GM21360 (cell line): Measurements from ENCODE around the gene DISP2.

Source experiments
- ATAC-seq: cut with Tn5 transposase; IDR thresholded peaks from one replicate; pipeline ENCODE4 v1.9.1; 2021; ENCODE audit warnings: mild to moderate bottlenecking, moderate library complexity; ENCODE audit not compliant: unreplicated experiment

Gene DISP2

DNA sequence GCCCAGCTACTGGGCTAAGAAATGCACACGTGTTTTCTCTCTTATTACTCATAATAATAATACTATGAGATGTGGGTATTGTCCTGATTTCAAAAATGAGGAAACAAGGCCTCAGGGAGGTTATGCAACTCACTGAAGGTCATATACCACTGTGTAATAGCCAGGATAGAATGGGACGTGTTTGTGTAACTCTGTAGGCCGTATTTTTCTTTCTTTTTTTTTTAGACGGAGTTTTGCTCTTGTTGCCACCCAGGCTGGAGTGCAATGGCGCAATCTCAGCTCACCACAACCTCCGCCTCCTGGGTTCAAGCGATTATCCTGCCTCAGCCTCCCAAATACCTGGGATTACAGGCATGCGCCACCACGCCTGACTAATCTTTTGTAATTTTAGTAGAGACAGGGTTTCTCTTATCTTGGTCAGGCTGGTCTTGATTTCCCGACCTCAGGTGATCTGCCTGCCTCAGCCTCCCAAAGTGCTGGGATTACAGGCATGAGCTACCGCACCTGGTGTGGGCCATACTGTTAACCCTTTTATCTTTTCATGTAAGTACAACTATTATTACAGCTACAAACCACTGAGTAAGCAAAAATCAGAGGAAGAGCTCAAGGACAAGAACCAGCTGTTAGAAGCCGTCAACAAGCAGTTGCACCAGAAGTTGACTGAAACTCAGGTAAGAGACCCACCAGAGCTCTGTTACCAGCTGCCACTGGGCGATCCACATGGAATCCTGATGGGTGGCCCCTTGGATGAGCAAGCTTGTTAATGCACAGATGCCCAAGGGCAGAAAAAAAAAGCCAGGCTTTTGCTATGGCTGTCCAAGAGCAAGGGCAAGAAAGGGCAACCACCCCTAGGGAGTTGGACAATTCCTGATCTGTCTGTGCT lies 31.2 kb downstream of the DISP2 start:
- ATAC-seq, result no peak

DNA sequence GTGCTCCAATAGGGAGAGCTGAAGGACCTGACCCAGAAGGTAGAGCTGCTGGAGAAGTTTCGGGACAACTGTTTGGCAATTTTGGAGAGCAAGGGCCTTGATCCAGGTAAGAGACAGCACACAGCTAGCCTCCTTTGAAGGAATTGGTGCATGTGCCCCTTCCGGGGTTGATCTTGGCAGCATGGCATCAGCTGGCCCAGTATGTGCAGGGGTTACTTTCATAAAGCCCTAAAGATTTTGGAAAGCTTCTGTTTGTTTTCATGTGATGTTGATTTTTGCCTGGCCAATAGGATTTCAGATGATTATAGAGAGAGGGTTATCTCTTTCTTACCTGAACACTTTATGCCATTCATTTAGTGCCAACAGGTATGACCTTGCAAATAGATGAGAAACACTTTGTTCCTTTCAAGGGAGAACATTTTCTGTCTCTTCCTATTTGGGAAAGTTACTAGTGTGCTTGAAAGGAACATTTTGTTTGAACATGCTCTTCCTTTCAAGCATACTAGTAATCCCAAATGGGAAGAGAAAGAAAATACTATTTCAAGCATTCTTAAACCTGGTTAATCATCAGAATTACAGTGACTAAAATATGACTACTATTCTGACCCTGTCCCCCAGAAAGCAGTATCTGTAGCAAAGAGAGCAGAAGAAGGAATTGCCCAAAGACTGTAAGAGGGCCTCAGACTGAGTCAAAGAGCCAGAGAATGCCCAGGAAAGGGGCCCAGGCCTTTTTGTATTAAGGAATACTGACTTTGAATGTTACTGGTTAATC lies 32.0 kb downstream of the DISP2 start:
- no peak for ATAC-seq

DNA sequence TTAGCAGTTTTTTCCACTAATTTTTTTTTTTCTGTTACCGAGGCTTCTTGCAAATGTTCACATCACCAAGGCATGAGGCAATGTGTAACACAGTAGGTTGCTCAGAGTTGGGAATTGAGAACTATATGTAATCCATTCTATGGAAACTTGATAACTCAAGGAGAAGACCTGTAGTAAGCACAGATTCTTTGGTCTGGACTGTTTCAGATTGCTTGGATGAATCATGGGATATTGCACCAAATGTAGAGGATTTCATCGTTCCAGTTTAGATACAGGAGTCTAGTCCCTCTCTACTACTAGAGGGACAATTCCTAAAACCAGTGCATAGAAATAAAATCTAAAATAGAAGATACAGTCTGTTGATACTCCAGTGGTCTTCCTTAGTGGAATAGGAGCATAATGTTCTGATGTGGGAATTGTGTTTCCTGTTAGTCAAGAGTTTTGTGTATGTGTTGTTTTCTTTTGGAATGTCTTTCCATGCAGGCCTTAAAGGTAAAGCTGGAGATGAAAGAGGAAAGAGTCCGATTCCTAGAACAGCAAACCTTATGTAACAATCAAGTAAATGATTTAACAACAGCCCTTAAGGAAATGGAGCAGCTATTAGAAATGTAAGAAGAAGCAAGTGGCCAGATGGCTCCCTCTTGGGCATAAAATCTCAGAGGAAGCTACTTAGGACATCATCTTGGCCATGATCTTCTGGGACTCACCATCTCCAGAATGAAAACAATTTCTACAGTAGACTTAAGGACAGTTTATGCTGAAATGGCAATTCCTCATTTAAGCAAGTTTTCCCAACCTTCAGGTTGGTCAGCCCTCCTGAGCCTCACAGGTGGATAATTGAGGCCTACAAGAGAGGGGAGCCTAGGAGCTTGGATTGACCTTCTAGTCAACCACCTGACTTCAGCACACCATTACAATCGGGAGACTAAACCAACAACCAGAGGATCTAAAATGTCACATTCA lies 35.2 kb downstream of the DISP2 start:
- no peak for ATAC-seq

GRCh38 chr15:40397688-40398412 lies 39.8 kb downstream of the DISP2 start:
- ATAC-seq, result no peak

GRCh38 chr15:40398413-40398873 lies 40.4 kb downstream of the DISP2 start:
- no peak for ATAC-seq

DNA sequence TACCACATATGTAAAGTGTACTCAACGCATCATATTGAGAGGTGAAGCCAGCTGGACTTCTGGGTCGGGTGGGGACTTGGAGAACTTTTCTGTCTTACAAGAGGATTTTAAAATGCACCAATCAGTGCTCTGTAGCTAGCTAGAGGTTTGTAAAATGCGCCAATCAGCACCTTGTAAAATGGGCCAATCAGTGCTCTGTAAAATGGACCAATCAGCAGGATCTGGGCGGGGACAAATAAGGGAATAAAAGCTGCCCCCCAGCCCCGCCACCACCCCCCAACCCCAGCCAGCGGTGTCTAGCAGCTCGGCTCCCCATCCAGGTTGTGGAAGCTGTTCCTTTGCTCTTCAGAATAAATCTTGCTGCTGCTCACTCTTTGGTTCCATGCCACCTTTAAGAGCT lies 41.4 kb downstream of the DISP2 start:
- ATAC-seq, result no peak

DNA sequence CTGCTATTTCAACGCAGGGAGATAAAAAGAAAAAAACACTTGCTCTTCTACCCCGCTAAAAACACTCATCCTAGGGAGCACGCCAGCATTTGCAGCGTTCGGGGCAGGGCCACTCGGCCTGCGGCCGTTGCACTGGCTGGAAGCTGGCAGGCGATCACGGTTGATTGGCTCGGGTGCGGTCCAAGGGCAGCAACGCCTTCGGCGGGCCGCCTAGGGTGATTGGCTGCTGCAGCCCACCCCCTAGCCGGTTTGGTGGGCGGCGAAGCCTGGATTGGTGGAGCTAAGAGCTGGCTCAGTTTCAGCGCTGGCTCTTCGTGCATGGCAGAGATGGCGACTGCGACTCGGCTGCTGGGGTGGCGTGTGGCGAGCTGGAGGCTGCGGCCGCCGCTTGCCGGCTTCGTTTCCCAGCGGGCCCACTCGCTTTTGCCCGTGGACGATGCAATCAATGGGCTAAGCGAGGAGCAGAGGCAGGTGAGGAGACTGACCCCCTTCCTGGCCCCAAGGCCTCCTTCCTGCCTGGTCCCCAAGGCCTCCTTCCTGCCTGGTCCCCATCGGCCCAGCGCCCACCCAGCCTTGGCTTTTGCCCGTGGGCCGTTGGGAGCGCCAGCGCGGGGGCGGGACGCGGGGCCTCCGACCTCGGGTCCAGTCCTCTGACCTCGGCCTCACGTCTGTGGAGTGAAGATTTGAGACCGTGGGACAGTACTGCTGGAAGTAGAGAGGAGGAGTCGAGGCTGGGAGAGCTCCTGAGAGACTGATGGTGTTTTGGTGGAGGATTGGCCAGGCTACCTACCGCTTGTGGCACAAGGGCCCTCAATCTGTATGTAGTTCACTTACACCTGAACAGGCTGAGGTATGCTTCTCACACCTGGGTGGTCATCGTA lies 47.7 kb downstream of the DISP2 start, which contains the start of gene IVD:
Gene IVD (plus strand): TSS at position 295 of the 881 bp plus-strand sequence. CDS start 33 bp downstream, at position 328.
- ATAC-seq, result peak; percentile 82

GRCh38 chr15:40407330-40407990 lies 49.4 kb downstream of the DISP2 start:
- ATAC-seq, result no peak

DNA sequence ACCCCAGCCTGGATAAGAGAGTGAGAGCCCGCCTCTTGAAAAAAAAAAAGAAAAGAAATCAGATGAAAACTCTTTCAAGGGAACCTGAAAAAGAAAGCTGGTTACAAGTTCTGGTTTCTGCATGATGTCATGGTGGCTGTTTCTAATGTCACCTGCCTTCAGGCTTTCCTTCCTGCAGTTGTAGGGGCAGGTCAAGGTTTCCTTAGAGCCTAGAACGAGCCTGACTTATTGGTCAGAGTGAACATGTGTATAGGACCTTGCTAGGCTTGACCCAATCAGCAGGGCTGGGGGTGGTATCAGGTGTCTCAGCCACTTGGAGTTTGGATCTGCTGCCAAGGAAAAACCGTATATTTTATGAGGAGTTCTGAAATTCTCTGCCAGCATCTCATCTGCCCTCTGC lies 51.3 kb downstream of the DISP2 start:
- ATAC-seq, result no peak

DNA sequence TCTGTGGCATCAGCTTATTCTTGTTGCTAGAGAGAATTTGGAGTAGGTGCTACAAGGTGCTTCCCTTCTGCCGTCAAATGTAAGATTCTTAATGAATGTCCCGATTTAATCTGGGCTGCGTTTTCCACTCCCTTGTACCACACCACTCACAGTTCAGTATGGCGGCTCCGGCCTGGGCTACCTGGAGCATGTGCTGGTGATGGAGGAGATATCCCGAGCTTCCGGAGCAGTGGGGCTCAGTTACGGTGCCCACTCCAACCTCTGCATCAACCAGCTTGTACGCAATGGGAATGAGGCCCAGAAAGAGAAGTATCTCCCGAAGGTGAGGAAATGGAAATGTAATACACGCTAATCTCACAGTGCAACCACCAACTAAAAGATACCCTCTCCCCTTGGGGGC lies 52.5 kb downstream of the DISP2 start:
- no peak for ATAC-seq

DNA sequence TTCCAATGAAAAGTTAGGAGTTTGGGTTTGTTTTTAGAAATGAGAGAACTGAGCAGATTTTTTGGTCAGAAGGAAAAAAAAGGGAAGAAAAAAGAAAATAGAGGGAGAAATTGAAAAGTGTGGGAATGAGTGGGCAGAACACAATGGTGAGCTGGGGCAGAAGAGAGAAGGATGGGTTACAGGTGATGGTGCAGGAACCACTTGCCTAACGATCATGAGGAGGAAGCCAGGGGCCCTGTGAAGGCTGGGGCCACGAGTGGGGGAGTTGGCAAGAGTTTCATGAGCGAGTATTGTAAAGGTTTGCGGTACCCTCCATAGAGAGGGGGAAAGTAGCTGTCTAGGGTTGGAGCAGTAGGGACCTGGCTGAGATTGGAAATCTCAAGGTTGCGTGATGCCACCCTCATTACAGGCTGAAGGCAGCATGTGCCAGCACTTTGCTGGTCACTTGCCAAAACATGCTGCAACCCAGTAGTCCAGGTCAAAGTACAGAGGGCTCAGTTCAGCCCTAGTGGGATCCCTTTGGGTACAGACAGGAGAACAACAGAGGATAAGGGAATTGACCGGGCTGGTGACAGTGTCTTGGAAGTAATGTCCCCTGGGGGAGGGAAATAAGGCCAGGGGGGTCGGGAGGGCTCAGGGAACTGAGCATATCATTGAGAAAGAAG lies 54.2 kb downstream of the DISP2 start:
- no peak for ATAC-seq

- ATAC-seq, result no peak
Observed at GRCh38 chr15:40413036-40413435, 55.0 kb downstream of the DISP2 start.

GRCh38 chr15:40414816-40415215 lies 56.8 kb downstream of the DISP2 start:
- ATAC-seq, result no peak

- ATAC-seq, result no peak
Observed at GRCh38 chr15:40415226-40415625, 57.2 kb downstream of the DISP2 start.

GRCh38 chr15:40416056-40416455 lies 58.0 kb downstream of the DISP2 start:
- ATAC-seq, result no peak

DNA sequence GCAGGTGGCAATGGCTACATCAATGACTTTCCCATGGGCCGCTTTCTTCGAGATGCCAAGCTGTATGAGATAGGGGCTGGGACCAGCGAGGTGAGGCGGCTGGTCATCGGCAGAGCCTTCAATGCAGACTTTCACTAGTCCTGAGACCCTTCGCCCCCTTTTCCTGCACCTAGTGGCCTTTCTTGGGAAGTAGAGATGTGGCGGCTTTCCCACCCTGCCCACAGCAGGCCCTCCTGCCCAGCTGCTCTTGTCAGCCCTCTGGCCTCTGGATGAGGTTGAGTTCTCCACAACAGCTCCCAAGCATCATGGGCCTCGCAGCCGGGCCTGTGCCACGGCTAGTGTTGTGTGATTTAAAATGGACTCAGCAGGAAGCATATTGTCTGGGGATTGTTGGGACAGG lies 60.1 kb downstream of the DISP2 start:
- ATAC-seq, result no peak

DNA sequence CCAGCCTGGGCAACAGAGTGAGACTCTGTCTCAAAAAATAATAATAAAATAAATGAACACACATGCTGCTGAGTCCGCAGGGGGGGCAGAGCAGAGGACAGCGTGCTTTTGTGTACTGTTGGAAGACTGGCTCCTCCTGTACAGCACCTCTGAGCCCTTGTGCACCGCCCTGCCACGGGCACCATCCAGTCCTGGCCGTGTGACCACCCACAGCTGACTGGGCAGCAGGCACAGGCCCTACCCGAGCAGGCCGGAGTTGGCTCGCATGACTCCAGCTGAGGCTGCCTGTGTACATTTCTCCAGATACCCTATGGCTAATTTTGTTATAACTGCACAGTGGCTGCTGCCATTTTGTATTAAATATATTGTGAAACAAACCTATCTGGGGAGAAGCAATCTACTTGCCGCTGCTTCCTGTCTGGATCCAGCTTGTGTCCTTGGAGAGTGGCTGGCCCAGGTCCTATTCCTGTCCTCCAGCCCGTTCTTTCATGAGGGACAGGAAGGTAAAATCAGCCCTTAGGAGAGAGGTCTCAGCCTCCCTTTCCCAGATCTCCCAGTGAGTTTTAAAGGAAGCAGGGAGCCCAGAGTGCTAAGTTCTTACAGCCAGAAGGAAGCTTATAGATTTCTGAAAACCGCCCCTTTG lies 62.2 kb downstream of the DISP2 start:
- no peak for ATAC-seq

GRCh38 chr15:40420793-40421192 lies 62.8 kb downstream of the DISP2 start:
- ATAC-seq, result no peak
